Measurements from ENCODE around the gene ALX4. TPM values are rescaled to one million over a fixed set of nuclear protein-coding genes. Genes with fewer than 3 reads are reported as not detected.

The ALX4 gene
- total and polyA plus RNA-seq, 3 donors from 2014 or later: 0.56 to 1.0 (median 0.58) TPM

DNA sequence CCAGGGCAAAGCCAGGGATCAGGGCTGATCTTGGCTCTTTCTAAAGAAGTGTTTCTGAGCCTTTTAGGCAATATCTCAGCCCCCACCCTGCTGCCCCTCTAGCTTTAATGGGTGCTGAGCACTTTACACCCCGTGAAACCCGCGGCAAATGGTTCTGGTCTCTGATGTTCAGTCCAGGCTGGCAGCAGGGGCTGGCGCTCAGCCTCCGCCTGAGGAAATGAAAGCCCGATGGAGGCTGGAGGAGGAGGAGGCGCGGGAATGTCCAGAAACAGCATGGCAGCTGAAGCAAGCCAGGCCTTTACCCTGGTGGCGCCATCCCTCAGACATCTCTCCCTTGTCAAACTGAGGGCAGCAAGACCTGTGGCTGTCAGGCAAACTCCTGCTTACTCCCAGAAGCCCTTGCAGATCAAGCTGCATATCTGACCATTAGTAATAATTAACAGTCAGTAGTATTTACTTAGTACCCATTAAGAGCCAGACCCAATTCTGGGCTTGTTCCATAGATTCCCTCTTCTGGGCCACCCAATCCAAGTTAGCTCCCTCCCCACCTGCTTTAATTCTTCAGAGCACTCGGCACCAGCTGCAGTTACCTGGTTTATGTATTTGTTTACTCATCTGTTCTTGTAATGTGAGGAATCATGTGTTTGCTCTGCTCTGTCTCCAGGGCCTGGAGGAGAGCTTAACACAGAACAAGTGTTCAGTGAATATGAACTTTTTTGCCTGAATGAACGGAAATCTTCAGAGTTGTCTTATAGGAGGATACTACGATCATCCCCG lies 15.0 kb upstream of the ALX4 start:
- Histone ChIP-seq H3K9me3 (no peaks in the 10 kb centered on the region), H3K27me3 (no peaks in the 10 kb centered on the region)
- 74 to 80% methylated on average over 13 of the region's 13 CpGs for WGBS, 2 donors

DNA sequence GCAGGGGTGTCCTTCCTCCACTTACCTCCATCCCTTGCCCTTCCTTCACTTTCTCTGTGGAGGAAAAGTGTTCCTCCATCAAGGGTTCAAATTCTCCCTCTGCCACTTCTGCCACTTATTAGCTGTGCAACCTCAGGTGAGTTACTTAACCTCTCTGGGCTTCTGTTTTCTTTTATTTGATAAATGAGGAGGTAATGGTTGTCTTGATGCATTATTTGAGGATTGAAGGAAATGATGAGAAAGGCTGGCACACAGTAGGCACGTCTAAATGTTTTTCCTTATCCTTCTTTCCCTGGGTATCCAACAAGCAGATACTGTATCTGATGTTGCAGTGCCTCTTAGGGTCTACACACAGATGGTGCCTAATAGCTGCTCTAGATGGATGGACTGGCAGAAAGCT lies 14.3 kb upstream of the ALX4 start:
- no peaks in the 10 kb centered on the region for H3K27me3 ChIP-seq

More for the DNA sequence above, 15.0 kb upstream of the ALX4 start:
- Histone ChIP-seq H3K36me3 (ENCODE audit: low read depth, missing control alignments) (no peaks in the 10 kb centered on the region), H3K27ac (no peak overlapping the region), H3K4me3 (no peak overlapping the region), H3K4me1 (peaks cover under 1% of the 10 kb centered on the region)
- intact Hi-C loops (cut with DNase I; ENCODE audit: low total_unique reads): no loop called here
- DNase-seq: no peak
- TF ChIP-seq, protein P1, sequence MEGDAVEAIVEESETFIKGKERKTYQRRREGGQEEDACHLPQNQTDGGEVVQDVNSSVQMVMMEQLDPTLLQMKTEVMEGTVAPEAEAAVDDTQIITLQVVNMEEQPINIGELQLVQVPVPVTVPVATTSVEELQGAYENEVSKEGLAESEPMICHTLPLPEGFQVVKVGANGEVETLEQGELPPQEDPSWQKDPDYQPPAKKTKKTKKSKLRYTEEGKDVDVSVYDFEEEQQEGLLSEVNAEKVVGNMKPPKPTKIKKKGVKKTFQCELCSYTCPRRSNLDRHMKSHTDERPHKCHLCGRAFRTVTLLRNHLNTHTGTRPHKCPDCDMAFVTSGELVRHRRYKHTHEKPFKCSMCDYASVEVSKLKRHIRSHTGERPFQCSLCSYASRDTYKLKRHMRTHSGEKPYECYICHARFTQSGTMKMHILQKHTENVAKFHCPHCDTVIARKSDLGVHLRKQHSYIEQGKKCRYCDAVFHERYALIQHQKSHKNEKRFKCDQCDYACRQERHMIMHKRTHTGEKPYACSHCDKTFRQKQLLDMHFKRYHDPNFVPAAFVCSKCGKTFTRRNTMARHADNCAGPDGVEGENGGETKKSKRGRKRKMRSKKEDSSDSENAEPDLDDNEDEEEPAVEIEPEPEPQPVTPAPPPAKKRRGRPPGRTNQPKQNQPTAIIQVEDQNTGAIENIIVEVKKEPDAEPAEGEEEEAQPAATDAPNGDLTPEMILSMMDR (IDR thresholded peaks at IDR 0.05): no peak
- no peak for TF ChIP-seq POLR2A (IDR thresholded peaks at IDR 0.05)

DNA sequence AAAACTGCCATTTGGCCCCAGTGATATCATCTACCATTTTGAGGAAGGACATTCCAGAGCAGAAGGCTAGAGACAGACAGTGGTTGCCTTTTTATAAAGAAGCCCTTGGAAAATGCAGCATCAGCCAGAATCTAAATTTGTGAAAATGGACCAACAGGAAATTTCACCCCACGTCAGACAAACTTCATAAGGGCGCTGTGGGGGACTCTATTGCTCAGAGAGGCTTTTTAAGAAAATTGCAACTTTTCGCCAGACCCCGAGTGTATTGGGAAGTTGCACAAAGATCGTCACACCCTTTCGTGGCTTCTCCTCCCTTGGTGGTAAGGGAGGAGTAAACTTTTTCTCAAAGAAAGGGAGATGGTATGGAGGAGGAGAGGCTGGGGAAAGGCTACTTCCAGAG lies 12.3 kb upstream of the ALX4 start:
- Histone ChIP-seq H3K27me3 (no peaks in the 10 kb centered on the region), H3K9me3 (no peaks in the 10 kb centered on the region), H3K4me3 (no peak overlapping the region), H3K27ac (no peak overlapping the region), H3K4me1 (peaks cover 6% of the 10 kb centered on the region), H3K36me3 (ENCODE audit: low read depth, missing control alignments) (no peaks in the 10 kb centered on the region)
- intact Hi-C loops (cut with DNase I; ENCODE audit: low total_unique reads): no loop called here
- DNase-seq: no peak
- TF ChIP-seq POLR2A (IDR thresholded peaks at IDR 0.05): no peak
- TF ChIP-seq, protein P1 (IDR thresholded peaks at IDR 0.05): no peak
- WGBS, 2 donors: 52 to 55% methylated on average over 6 of the region's 6 CpGs

More for the DNA sequence above, 14.3 kb upstream of the ALX4 start:
- DNase-seq: no peak
- no peak overlapping the region for H3K4me3 ChIP-seq
- H3K27ac ChIP-seq: no peak overlapping the region
- peaks cover 6% of the 10 kb centered on the region for H3K4me1 ChIP-seq
- no peaks in the 10 kb centered on the region for H3K9me3 ChIP-seq
- intact Hi-C loops (cut with DNase I; ENCODE audit: low total_unique reads): no loop called here
- TF ChIP-seq, protein P1 (IDR thresholded peaks at IDR 0.05): no peak
- no peak for TF ChIP-seq POLR2A (IDR thresholded peaks at IDR 0.05)
- H3K36me3 ChIP-seq (ENCODE audit: low read depth, missing control alignments): no peaks in the 10 kb centered on the region
- WGBS, 2 donors: 72 to 81% methylated on average over 1 of the region's 1 CpG

DNA sequence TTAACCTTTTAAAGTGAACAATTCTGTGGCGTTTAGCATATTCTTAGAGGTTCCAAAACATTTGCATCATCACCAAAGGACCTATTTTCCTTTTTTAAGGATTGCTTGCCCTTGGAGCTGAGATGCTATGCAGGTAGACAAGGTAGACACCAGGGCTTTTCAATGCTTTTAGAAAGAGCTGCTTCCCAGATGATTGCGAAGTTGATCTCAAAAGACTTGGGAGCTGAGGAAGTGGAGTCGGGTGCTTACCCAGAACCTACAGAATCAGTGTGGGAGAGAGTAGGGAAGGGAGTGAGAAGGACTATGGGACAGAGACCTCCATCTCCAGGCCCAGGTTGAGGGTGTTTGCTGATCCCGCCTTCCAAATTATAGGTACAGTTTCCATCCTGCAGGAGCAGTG lies 11.1 kb upstream of the ALX4 start:
- DNase-seq: no peak
- TF ChIP-seq, protein P1 (IDR thresholded peaks at IDR 0.05): no peak
- no peak for TF ChIP-seq POLR2A (IDR thresholded peaks at IDR 0.05)
- Histone ChIP-seq H3K27ac (no peak overlapping the region), H3K9me3 (no peaks in the 10 kb centered on the region), H3K4me1 (peaks cover 9% of the 10 kb centered on the region), H3K4me3 (no peak overlapping the region), H3K36me3 (ENCODE audit: low read depth, missing control alignments) (no peaks in the 10 kb centered on the region), H3K27me3 (no peaks in the 10 kb centered on the region)
- 31 to 42% methylated on average over 4 of the region's 4 CpGs for WGBS, 2 donors
- intact Hi-C loops (cut with DNase I; ENCODE audit: low total_unique reads): no loop called here

All from testis (tissue), 3 donors.